Measurements from ENCODE around the gene FERMT3. TPM values are rescaled to one million over a fixed set of nuclear protein-coding genes. Genes with fewer than 3 reads are reported as not detected.

FERMT3 gene
- total RNA-seq, 4 donors from 2014 or later = 4.7 to 22.2 (median 8.2) TPM

GRCh38 chr11:64218628-64219353 is 12.3 kb downstream of the FERMT3 start:
- WGBS = 90% methylated on average over 3 of the region's 11 CpGs
- no peaks in the 10 kb centered on the region for H3K27me3 ChIP-seq
- H3K9me3 ChIP-seq = no peaks in the 10 kb centered on the region
- no peak for TF ChIP-seq POLR2A (IDR thresholded peaks at IDR 0.05)
- no peak for TF ChIP-seq POLR2AphosphoS5 (IDR thresholded peaks at IDR 0.05)
- TF ChIP-seq EP300 (IDR thresholded peaks at IDR 0.05) = no peak
- TF ChIP-seq CTCF (IDR thresholded peaks at IDR 0.05) = no peak
- peaks cover 8% of the 10 kb centered on the region for H3K36me3 ChIP-seq
- H3K27ac ChIP-seq = no peak overlapping the region
- no peak for DNase-seq (ENCODE audit: low spot score in 2 of 2)
- H3K4me3 ChIP-seq = no peak overlapping the region
- H3K4me1 ChIP-seq = peaks cover 8% of the 10 kb centered on the region

GRCh38 chr11:64219354-64219684 is 12.8 kb downstream of the FERMT3 start:
- TF ChIP-seq POLR2A (IDR thresholded peaks at IDR 0.05) (no peak), CTCF (IDR thresholded peaks at IDR 0.05) (no peak), EP300 (IDR thresholded peaks at IDR 0.05) (no peak), POLR2AphosphoS5 (IDR thresholded peaks at IDR 0.05) (no peak)
- H3K27ac ChIP-seq = no peak overlapping the region
- DNase-seq (ENCODE audit: low spot score in 2 of 2) = no peak
- 70% methylated on average over 2 of the region's 7 CpGs for WGBS
- H3K9me3 ChIP-seq = no peaks in the 10 kb centered on the region
- no peak overlapping the region for H3K4me3 ChIP-seq
- H3K36me3 ChIP-seq = peaks cover 8% of the 10 kb centered on the region
- H3K27me3 ChIP-seq = no peaks in the 10 kb centered on the region
- peaks cover 13% of the 10 kb centered on the region for H3K4me1 ChIP-seq

GRCh38 chr11:64219755-64220154 is 13.2 kb downstream of the FERMT3 start:
- Histone ChIP-seq H3K4me3 (no peak overlapping the region), H3K36me3 (peaks cover 8% of the 10 kb centered on the region), H3K4me1 (peaks cover 17% of the 10 kb centered on the region), H3K27ac (no peak overlapping the region), H3K27me3 (no peaks in the 10 kb centered on the region), H3K9me3 (no peaks in the 10 kb centered on the region)
- TF ChIP-seq CTCF (IDR thresholded peaks at IDR 0.05) (no peak), EP300 (IDR thresholded peaks at IDR 0.05) (no peak), POLR2AphosphoS5 (IDR thresholded peaks at IDR 0.05) (no peak), POLR2A (IDR thresholded peaks at IDR 0.05) (no peak)
- DNase-seq (ENCODE audit: low spot score in 2 of 2) = no peak
- WGBS = no CpG with 5 or more reads among the region's 10 CpGs

GRCh38 chr11:64220271-64220670 is 13.8 kb downstream of the FERMT3 start:
- Histone ChIP-seq H3K4me1 (peaks cover 22% of the 10 kb centered on the region), H3K9me3 (no peaks in the 10 kb centered on the region), H3K27me3 (no peaks in the 10 kb centered on the region), H3K36me3 (peaks cover 8% of the 10 kb centered on the region), H3K4me3 (no peak overlapping the region), H3K27ac (no peak overlapping the region)
- WGBS = 81% methylated on average over 5 of the region's 17 CpGs
- no peak for DNase-seq (ENCODE audit: low spot score in 2 of 2)
- no peak for TF ChIP-seq POLR2A (IDR thresholded peaks at IDR 0.05)
- TF ChIP-seq POLR2AphosphoS5 (IDR thresholded peaks at IDR 0.05) = no peak
- no peak for TF ChIP-seq CTCF (IDR thresholded peaks at IDR 0.05)
- TF ChIP-seq EP300 (IDR thresholded peaks at IDR 0.05) = no peak

GRCh38 chr11:64220798-64221197 is 14.3 kb downstream of the FERMT3 start:
- Histone ChIP-seq H3K9me3 (no peaks in the 10 kb centered on the region), H3K36me3 (peaks cover 8% of the 10 kb centered on the region), H3K4me1 (peaks cover 27% of the 10 kb centered on the region), H3K27ac (no peak overlapping the region), H3K4me3 (no peak overlapping the region), H3K27me3 (no peaks in the 10 kb centered on the region)
- 82% methylated on average over 5 of the region's 14 CpGs for WGBS
- no peak for TF ChIP-seq CTCF (IDR thresholded peaks at IDR 0.05)
- TF ChIP-seq EP300 (IDR thresholded peaks at IDR 0.05) = no peak
- TF ChIP-seq POLR2AphosphoS5 (IDR thresholded peaks at IDR 0.05) = no peak
- TF ChIP-seq POLR2A (IDR thresholded peaks at IDR 0.05) = no peak
- no peak for DNase-seq (ENCODE audit: low spot score in 2 of 2)
